ENCODE results near the gene EXOSC2. TPM values are rescaled to one million over a fixed set of nuclear protein-coding genes. Genes with fewer than 3 reads are reported as not detected.

The EXOSC2 gene
- total and polyA plus RNA-seq, 2 of the 13 experiments (the other 11 are each of a cell fraction or from before 2014, with no cell fraction given), result 27.5 to 63.8 TPM

GRCh38 chr9:130682421-130683121 lies 11.0 kb upstream of the EXOSC2 start (continued):
- TF ChIP-seq ZNF460 (CRISPR knock-in tag; IDR thresholded peaks at IDR 0.05; ENCODE audit: borderline replicate concordance), result no peak
- TF ChIP-seq ZNF614 (CRISPR knock-in tag; IDR thresholded peaks at IDR 0.05; ENCODE audit: borderline replicate concordance), result no peak
- TF ChIP-seq SMAD9 (CRISPR knock-in tag; IDR thresholded peaks at IDR 0.05), result no peak
- no peak for TF ChIP-seq SP4 (CRISPR knock-in tag; IDR thresholded peaks at IDR 0.05)
- no peak for TF ChIP-seq MTERF4 (CRISPR knock-in tag; IDR thresholded peaks at IDR 0.05)
- no peak for TF ChIP-seq ZNF883 (CRISPR knock-in tag; IDR thresholded peaks at IDR 0.05; ENCODE audit: not compliant biosample characterization)
- TF ChIP-seq NRL (CRISPR knock-in tag; IDR thresholded peaks at IDR 0.05; ENCODE audit: borderline replicate concordance), result no peak
- no peak for TF ChIP-seq CCDC6 (CRISPR knock-in tag; IDR thresholded peaks at IDR 0.05)
- TF ChIP-seq TGIF2 (CRISPR knock-in tag; IDR thresholded peaks at IDR 0.05), result 0 out of 2 replicates have a peak, but pooled peaks have one; percentile 39
- TF ChIP-seq ZNF451 (CRISPR knock-in tag; IDR thresholded peaks at IDR 0.05), result no peak
- TF ChIP-seq NR3C1 (CRISPR knock-in tag; IDR thresholded peaks at IDR 0.05), result no peak
- TF ChIP-seq, protein P1, sequence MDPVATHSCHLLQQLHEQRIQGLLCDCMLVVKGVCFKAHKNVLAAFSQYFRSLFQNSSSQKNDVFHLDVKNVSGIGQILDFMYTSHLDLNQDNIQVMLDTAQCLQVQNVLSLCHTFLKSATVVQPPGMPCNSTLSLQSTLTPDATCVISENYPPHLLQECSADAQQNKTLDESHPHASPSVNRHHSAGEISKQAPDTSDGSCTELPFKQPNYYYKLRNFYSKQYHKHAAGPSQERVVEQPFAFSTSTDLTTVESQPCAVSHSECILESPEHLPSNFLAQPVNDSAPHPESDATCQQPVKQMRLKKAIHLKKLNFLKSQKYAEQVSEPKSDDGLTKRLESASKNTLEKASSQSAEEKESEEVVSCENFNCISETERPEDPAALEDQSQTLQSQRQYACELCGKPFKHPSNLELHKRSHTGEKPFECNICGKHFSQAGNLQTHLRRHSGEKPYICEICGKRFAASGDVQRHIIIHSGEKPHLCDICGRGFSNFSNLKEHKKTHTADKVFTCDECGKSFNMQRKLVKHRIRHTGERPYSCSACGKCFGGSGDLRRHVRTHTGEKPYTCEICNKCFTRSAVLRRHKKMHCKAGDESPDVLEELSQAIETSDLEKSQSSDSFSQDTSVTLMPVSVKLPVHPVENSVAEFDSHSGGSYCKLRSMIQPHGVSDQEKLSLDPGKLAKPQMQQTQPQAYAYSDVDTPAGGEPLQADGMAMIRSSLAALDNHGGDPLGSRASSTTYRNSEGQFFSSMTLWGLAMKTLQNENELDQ (CRISPR knock-in tag; IDR thresholded peaks at IDR 0.05; ENCODE audit: borderline replicate concordance), result no peak
- TF ChIP-seq, protein P2, sequence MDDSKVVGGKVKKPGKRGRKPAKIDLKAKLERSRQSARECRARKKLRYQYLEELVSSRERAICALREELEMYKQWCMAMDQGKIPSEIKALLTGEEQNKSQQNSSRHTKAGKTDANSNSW (CRISPR knock-in tag; IDR thresholded peaks at IDR 0.05; ENCODE audit: borderline replicate concordance), result no peak
- TF ChIP-seq SNAPC2 (CRISPR knock-in tag; IDR thresholded peaks at IDR 0.05), result 0 out of 2 replicates have a peak, but pooled peaks have one; percentile 29
- TF ChIP-seq MEIS1 (CRISPR knock-in tag; IDR thresholded peaks at IDR 0.05; ENCODE audit: borderline replicate concordance), result peak; percentile 20; the same call in 1 of the 2 replicates
- TF ChIP-seq ZFP1 (CRISPR knock-in tag; IDR thresholded peaks at IDR 0.05), result no peak
- no peak for TF ChIP-seq GTF3A (CRISPR knock-in tag; conservative IDR thresholded peaks at IDR 0.05)
- TF ChIP-seq ZNF484 (CRISPR knock-in tag; IDR thresholded peaks at IDR 0.05; ENCODE audit: borderline replicate concordance, low read depth), result no peak
- no peak for TF ChIP-seq ZFP62 (CRISPR knock-in tag; IDR thresholded peaks at IDR 0.05)
- no peak for TF ChIP-seq ZNF720 (CRISPR knock-in tag; IDR thresholded peaks at IDR 0.05)
- peak; percentile 29; the same call in 1 of the 2 replicates for TF ChIP-seq ZNF687 (CRISPR knock-in tag; IDR thresholded peaks at IDR 0.05)
